GM12865 (cell line): Measurements from ENCODE around the gene C1QL4.
"Not testable (repeated sequence)": the region's sequence is repeated elsewhere in the genome, so short reads cannot be mapped to it uniquely, and the experiment has no call there.

Experiments
- DNase-seq: peaks from one replicate; pipeline ENCODE4 v3.0.0; 2010; ENCODE audit warnings: low read depth
- H3K4me3 ChIP-seq: 2 replicates; pipeline ENCODE4 v1.5.1; 2011; ENCODE audit warnings: mild to moderate bottlenecking, low read depth, low read length, control low read depth
- CTCF ChIP-seq: IDR thresholded peaks from 2 replicates; pipeline ENCODE4 v1.5.1; 2011; ENCODE audit warnings: low read length, control low read depth, low read depth, inconsistent platforms; ENCODE audit not compliant: insufficient read depth; ENCODE audit errors: missing control alignments

Gene C1QL4

GRCh38 chr12:49283541-49284429, 53.2 kb downstream of the C1QL4 start:
- H3K4me3 ChIP-seq = no peak overlapping the region
- DNase-seq = no peak
- no peak for TF ChIP-seq CTCF

GRCh38 chr12:49282740-49283375, 54.1 kb downstream of the C1QL4 start:
- not testable (repeated sequence) for DNase-seq, H3K4me3 ChIP-seq
